ENCODE results near the gene TMEM82.

DNA sequence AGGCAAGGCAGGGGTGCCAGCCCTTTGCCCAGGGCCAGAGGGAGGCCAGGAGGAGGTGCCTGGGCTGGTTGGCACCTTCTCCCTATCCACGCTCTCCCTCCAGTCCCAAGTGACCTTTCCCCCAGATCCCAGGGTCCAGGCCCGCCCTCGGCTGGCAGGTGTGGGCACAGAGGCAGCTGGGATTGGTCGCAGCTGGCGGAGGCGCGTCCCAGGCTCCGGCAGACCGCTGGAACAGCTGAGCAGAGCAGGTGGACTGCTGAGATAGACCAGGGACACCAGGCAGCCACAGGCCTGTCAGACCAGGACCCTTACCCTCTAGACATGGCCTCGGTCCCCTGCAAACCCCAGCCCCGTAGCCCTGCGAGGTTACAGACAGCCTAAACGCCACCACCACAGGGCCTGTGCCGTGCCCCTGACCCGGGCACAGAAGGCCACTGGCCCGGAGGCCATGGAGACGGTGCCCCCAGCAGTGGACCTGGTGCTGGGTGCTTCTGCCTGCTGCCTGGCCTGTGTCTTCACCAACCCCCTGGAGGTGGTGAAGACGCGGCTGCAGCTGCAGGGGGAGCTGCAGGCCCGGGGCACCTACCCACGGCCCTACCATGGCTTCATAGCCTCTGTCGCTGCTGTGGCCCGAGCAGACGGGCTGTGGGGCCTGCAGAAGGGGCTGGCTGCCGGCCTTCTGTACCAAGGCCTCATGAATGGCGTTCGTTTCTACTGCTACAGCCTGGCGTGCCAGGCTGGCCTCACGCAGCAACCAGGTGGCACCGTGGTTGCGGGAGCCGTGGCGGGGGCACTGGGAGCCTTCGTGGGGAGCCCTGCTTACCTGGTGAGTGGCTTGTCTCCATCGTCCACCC lies 6.0 kb upstream of the TMEM82 start, which contains the start of gene SLC25A34:
- TF ChIP-seq, protein P1, sequence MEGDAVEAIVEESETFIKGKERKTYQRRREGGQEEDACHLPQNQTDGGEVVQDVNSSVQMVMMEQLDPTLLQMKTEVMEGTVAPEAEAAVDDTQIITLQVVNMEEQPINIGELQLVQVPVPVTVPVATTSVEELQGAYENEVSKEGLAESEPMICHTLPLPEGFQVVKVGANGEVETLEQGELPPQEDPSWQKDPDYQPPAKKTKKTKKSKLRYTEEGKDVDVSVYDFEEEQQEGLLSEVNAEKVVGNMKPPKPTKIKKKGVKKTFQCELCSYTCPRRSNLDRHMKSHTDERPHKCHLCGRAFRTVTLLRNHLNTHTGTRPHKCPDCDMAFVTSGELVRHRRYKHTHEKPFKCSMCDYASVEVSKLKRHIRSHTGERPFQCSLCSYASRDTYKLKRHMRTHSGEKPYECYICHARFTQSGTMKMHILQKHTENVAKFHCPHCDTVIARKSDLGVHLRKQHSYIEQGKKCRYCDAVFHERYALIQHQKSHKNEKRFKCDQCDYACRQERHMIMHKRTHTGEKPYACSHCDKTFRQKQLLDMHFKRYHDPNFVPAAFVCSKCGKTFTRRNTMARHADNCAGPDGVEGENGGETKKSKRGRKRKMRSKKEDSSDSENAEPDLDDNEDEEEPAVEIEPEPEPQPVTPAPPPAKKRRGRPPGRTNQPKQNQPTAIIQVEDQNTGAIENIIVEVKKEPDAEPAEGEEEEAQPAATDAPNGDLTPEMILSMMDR (IDR thresholded peaks at IDR 0.05; ENCODE audit: borderline replicate concordance, extremely low read depth, low read length, poor library complexity, severe bottlenecking), result no peak
- TF ChIP-seq EZH2 (IDR thresholded peaks at IDR 0.05; ENCODE audit: borderline replicate concordance, low read depth, low read length, severe bottlenecking), result no peak

Data from DND-41 (cell line).